Chondrocyte (in vitro differentiated cells): ENCODE data around the gene AHNAK2. TPM values are rescaled to one million over a fixed set of nuclear protein-coding genes. Genes with fewer than 3 reads are reported as not detected.

Source experiments
- DNase-seq: peaks from one replicate; pipeline ENCODE4 v3.0.0; 2021; ENCODE audit warnings: mixed read lengths, low spot score
- H3K27ac Mint-ChIP-seq: one replicate; pipeline ENCODE4 v1.8.0; 2021; ENCODE audit warnings: mild to moderate bottlenecking, moderate library complexity, mixed read lengths; ENCODE audit not compliant: unreplicated experiment
- H3K27me3 Mint-ChIP-seq: 2 replicates; pipeline ENCODE4 v1.8.0; 2021; ENCODE audit warnings: low read depth, mixed read lengths
- H3K36me3 Mint-ChIP-seq: 2 replicates; pipeline ENCODE4 v1.8.0; 2021; ENCODE audit warnings: low read depth, mixed read lengths
- H3K4me1 Mint-ChIP-seq: 2 replicates; pipeline ENCODE4 v1.8.0; 2021; ENCODE audit warnings: low read depth, mild to moderate bottlenecking, mixed read lengths
- H3K4me3 Mint-ChIP-seq: one replicate; pipeline ENCODE4 v1.8.0; 2021; ENCODE audit warnings: mild to moderate bottlenecking, moderate library complexity, mixed read lengths; ENCODE audit not compliant: unreplicated experiment
- H3K9me3 Mint-ChIP-seq: 2 replicates; pipeline ENCODE4 v1.8.0; 2021; ENCODE audit warnings: low read depth, mixed read lengths
- CTCF ChIP-seq: fragments of 200-600 bp; sonication (generic); IDR thresholded peaks from 2 replicates; pipeline ENCODE4 v1.5.0; 2021; ENCODE audit warnings: antibody characterized with exemption, mild to moderate bottlenecking, moderate library complexity
- total RNA-seq: library from RNA; stranded (reverse); gene quantifications from 3 replicates; pipeline ENCODE4 v1.2.1, GENCODE V29; 2021

The AHNAK2 gene
- total RNA-seq, 1 donor from 2014 or later, result 271 TPM

GRCh38 chr14:104931304-104931770 lies 46.8 kb downstream of the AHNAK2 start:
- no peak for DNase-seq
- no peak overlapping the region for H3K4me3 Mint-ChIP-seq
- H3K27me3 Mint-ChIP-seq, result no peaks in the 10 kb centered on the region
- peak overlapping the region; percentile 63 for H3K27ac Mint-ChIP-seq
- no peaks in the 10 kb centered on the region for H3K9me3 Mint-ChIP-seq
- TF ChIP-seq CTCF, result no peak
- no peaks in the 10 kb centered on the region for H3K36me3 Mint-ChIP-seq
- peaks cover 4% of the 10 kb centered on the region for H3K4me1 Mint-ChIP-seq

- H3K36me3 Mint-ChIP-seq, result no peaks in the 10 kb centered on the region
- H3K9me3 Mint-ChIP-seq, result no peaks in the 10 kb centered on the region
- H3K27me3 Mint-ChIP-seq, result no peaks in the 10 kb centered on the region
- peak overlapping the region; percentile 63 for H3K27ac Mint-ChIP-seq
- peak; percentile 92 for DNase-seq
- H3K4me3 Mint-ChIP-seq, result no peak overlapping the region
- peaks cover 4% of the 10 kb centered on the region for H3K4me1 Mint-ChIP-seq
- no peak for TF ChIP-seq CTCF
Measured at GRCh38 chr14:104930526-104931303, 47.5 kb downstream of the AHNAK2 start.

GRCh38 chr14:104929268-104930230 lies 48.6 kb downstream of the AHNAK2 start:
- no peak overlapping the region for H3K27ac Mint-ChIP-seq
- peaks cover 3% of the 10 kb centered on the region for H3K4me1 Mint-ChIP-seq
- no peaks in the 10 kb centered on the region for H3K27me3 Mint-ChIP-seq
- H3K36me3 Mint-ChIP-seq, result no peaks in the 10 kb centered on the region
- no peak for TF ChIP-seq CTCF
- no peak for DNase-seq
- H3K4me3 Mint-ChIP-seq, result no peak overlapping the region
- H3K9me3 Mint-ChIP-seq, result no peaks in the 10 kb centered on the region

- DNase-seq, result peak; percentile 90
- TF ChIP-seq CTCF, result no peak
- no peak overlapping the region for H3K27ac Mint-ChIP-seq
- H3K27me3 Mint-ChIP-seq, result no peaks in the 10 kb centered on the region
- H3K36me3 Mint-ChIP-seq, result no peaks in the 10 kb centered on the region
- H3K4me3 Mint-ChIP-seq, result no peak overlapping the region
- H3K4me1 Mint-ChIP-seq, result no peaks in the 10 kb centered on the region
- H3K9me3 Mint-ChIP-seq, result peaks cover 3% of the 10 kb centered on the region
Measured at GRCh38 chr14:104928391-104929133, 49.6 kb downstream of the AHNAK2 start.
